NCI-H2196 treated with DMSO at 0.1 percent for 48 hours (cell line): ENCODE data around the gene HPCAL1.

Experiments used
- DNase-seq: peaks from one replicate; lab custom pipeline; 2025; ENCODE audit not compliant: unreplicated experiment; lab: John Stamatoyannopoulos, UW

The HPCAL1 gene

GRCh38 chr2:10320575-10320931, 17.8 kb downstream of the HPCAL1 start:
- DNase-seq = no peak

GRCh38 chr2:10320933-10321332, 18.2 kb downstream of the HPCAL1 start:
- no peak for DNase-seq

- DNase-seq = no peak
These were observed 18.9 kb downstream of the HPCAL1 start for GRCh38 chr2:10321622-10322021.

- DNase-seq = no peak
These were observed 19.8 kb downstream of the HPCAL1 start for GRCh38 chr2:10322481-10322880.

GRCh38 chr2:10322973-10323372, 20.3 kb downstream of the HPCAL1 start:
- DNase-seq = no peak

GRCh38 chr2:10323535-10323934, 20.8 kb downstream of the HPCAL1 start:
- no peak for DNase-seq

- no peak for DNase-seq
These were observed 21.6 kb downstream of the HPCAL1 start for GRCh38 chr2:10324095-10324832.

- DNase-seq = peak; percentile 62
These were observed 22.8 kb downstream of the HPCAL1 start for GRCh38 chr2:10325278-10326145.

- DNase-seq = no peak
These were observed 23.5 kb downstream of the HPCAL1 start for GRCh38 chr2:10326151-10326616.

GRCh38 chr2:10326707-10327594, 24.2 kb downstream of the HPCAL1 start:
- DNase-seq = peak; percentile 28

- DNase-seq = no peak
These were observed 25.4 kb downstream of the HPCAL1 start for GRCh38 chr2:10327896-10328669.

- no peak for DNase-seq
These were observed 26.2 kb downstream of the HPCAL1 start for GRCh38 chr2:10328670-10329579.

- no peak for DNase-seq
These were observed 26.8 kb downstream of the HPCAL1 start for GRCh38 chr2:10329580-10329879.

- no peak for DNase-seq
These were observed 27.4 kb downstream of the HPCAL1 start for GRCh38 chr2:10329880-10330699.

- DNase-seq = no peak
These were observed 28.0 kb downstream of the HPCAL1 start for GRCh38 chr2:10330700-10331026.

- DNase-seq = no peak
These were observed 28.5 kb downstream of the HPCAL1 start for GRCh38 chr2:10331027-10331701.

GRCh38 chr2:10331702-10332401, 29.1 kb downstream of the HPCAL1 start:
- DNase-seq = no peak
